HG03378 (cell line): ENCODE results near the gene DPP4.

Source experiments
- ATAC-seq: cut with Tn5 transposase; IDR thresholded peaks from one replicate; pipeline ENCODE4 v1.9.1; 2021; ENCODE audit warnings: mild to moderate bottlenecking, moderate library complexity; ENCODE audit not compliant: unreplicated experiment

DPP4 gene

GRCh38 chr2:162022290-162022945 is 51.6 kb downstream of the DPP4 start:
- no peak for ATAC-seq

GRCh38 chr2:162021516-162022058 is 52.4 kb downstream of the DPP4 start:
- no peak for ATAC-seq

GRCh38 chr2:162018530-162018929 is 55.5 kb downstream of the DPP4 start:
- ATAC-seq, result no peak

GRCh38 chr2:162017233-162017632 is 56.8 kb downstream of the DPP4 start:
- ATAC-seq, result no peak

GRCh38 chr2:162016080-162016479 is 57.9 kb downstream of the DPP4 start:
- no peak for ATAC-seq

GRCh38 chr2:162014751-162015150 is 59.3 kb downstream of the DPP4 start:
- ATAC-seq, result no peak

- no peak for ATAC-seq
Measured at GRCh38 chr2:162013514-162014475, 60.2 kb downstream of the DPP4 start.

GRCh38 chr2:162012565-162013058 is 61.4 kb downstream of the DPP4 start:
- no peak for ATAC-seq

- ATAC-seq, result no peak
Measured at GRCh38 chr2:162011706-162012564, 62.1 kb downstream of the DPP4 start.

- ATAC-seq, result no peak
Measured at GRCh38 chr2:162009543-162009942, 64.5 kb downstream of the DPP4 start.

GRCh38 chr2:162007447-162008040 is 66.5 kb downstream of the DPP4 start:
- no peak for ATAC-seq

- no peak for ATAC-seq
Measured at GRCh38 chr2:162006337-162006736, 67.7 kb downstream of the DPP4 start.

- ATAC-seq, result no peak
Measured at GRCh38 chr2:162004031-162004430, 70.0 kb downstream of the DPP4 start.

- ATAC-seq, result no peak
Measured at GRCh38 chr2:162002623-162003235, 71.3 kb downstream of the DPP4 start.

GRCh38 chr2:162000431-162000830 is 73.6 kb downstream of the DPP4 start:
- ATAC-seq, result no peak

GRCh38 chr2:161999321-161999720 is 74.7 kb downstream of the DPP4 start:
- no peak for ATAC-seq

- ATAC-seq, result no peak
Measured at GRCh38 chr2:161998857-161999256, 75.2 kb downstream of the DPP4 start.

- ATAC-seq, result no peak
Measured at GRCh38 chr2:161997916-161998471, 76.0 kb downstream of the DPP4 start.

- no peak for ATAC-seq
Measured at GRCh38 chr2:161995553-161996016, 78.4 kb downstream of the DPP4 start.
